Osteoblast (primary cell): Measurements from ENCODE around the gene CTDP1. TPM values are rescaled to one million over a fixed set of nuclear protein-coding genes. Genes with fewer than 3 reads are reported as not detected.

Experiments used
- DNase-seq: peaks from one replicate; pipeline ENCODE4 v3.0.0; 2011; ENCODE audit warnings: low spot score, mixed read lengths; ENCODE audit not compliant: insufficient read length; ENCODE audit errors: missing footprints
- H2AFZ ChIP-seq: 2 replicates; pipeline ENCODE4 v1.6.0; 2011; ENCODE audit warnings: mild to moderate bottlenecking, low read length
- H3K27ac ChIP-seq: 2 replicates; pipeline ENCODE4 v1.5.1; 2011; ENCODE audit warnings: mild to moderate bottlenecking, low read depth, low read length, moderate library complexity
- H3K27me3 ChIP-seq: 2 replicates; pipeline ENCODE4 v1.6.0; 2012; ENCODE audit warnings: mild to moderate bottlenecking, control low read depth, inconsistent platforms, low read length, moderate library complexity; ENCODE audit not compliant: insufficient read depth
- H3K36me3 ChIP-seq: 2 replicates; pipeline ENCODE4 v1.5.1; 2011; ENCODE audit warnings: mild to moderate bottlenecking, low read length, control low read depth, moderate library complexity; ENCODE audit not compliant: insufficient read depth
- H3K4me1 ChIP-seq: 2 replicates; pipeline ENCODE4 v1.5.1; 2011; ENCODE audit warnings: mild to moderate bottlenecking, low read length, control low read depth, moderate library complexity; ENCODE audit not compliant: insufficient read depth
- H3K4me2 ChIP-seq: 2 replicates; pipeline ENCODE4 v1.6.0; 2011; ENCODE audit warnings: mild to moderate bottlenecking, low read length; ENCODE audit not compliant: insufficient read depth
- H3K4me3 ChIP-seq: fragments of 200-600 bp; sonication (generic); 3 replicates; pipeline ENCODE4 v1.5.1; 2012; ENCODE audit warnings: mild to moderate bottlenecking, low read length, inconsistent platforms; ENCODE audit not compliant: insufficient read depth
- H3K79me2 ChIP-seq: 2 replicates; pipeline ENCODE4 v1.6.0; 2012; ENCODE audit warnings: mild to moderate bottlenecking, low read length, control low read depth, inconsistent platforms; ENCODE audit not compliant: insufficient read depth
- H3K9me3 ChIP-seq: 2 replicates; pipeline ENCODE4 v1.5.1; 2011; ENCODE audit warnings: low read depth, low read length, control low read depth
- H4K20me1 ChIP-seq: 2 replicates; pipeline ENCODE4 v1.6.0; 2012; ENCODE audit warnings: mild to moderate bottlenecking, low read length, control low read depth; ENCODE audit not compliant: insufficient read depth
- CTCF ChIP-seq: IDR thresholded peaks from 2 replicates; pipeline ENCODE4 v1.5.1; 2011; ENCODE audit warnings: mild to moderate bottlenecking, low read depth, low read length, moderate library complexity; ENCODE audit errors: extremely low read depth
- total RNA-seq: library from RNA; depleted of rRNA; stranded (reverse); fragments of >200 nt; gene quantifications from 2 replicates; pipeline ENCODE4 v1.2.3, GENCODE V29; 2012

Gene CTDP1
- total RNA-seq, 1 donor: 26.8 TPM

GRCh38 chr18:79736230-79736629 lies 56.6 kb downstream of the CTDP1 start:
- H4K20me1 ChIP-seq: peaks cover 3% of the 10 kb centered on the region
- no peaks in the 10 kb centered on the region for H3K79me2 ChIP-seq
- H3K27me3 ChIP-seq: no peaks in the 10 kb centered on the region
- H3K4me3 ChIP-seq: no peak overlapping the region
- peaks cover 11% of the 10 kb centered on the region for H3K9me3 ChIP-seq
- no peak for TF ChIP-seq CTCF
- H2AFZ ChIP-seq: no peak overlapping the region
- no peak for DNase-seq
- H3K4me1 ChIP-seq: no peaks in the 10 kb centered on the region
- no peak overlapping the region for H3K27ac ChIP-seq
- peaks cover 23% of the 10 kb centered on the region for H3K36me3 ChIP-seq
- no peak overlapping the region for H3K4me2 ChIP-seq

DNA sequence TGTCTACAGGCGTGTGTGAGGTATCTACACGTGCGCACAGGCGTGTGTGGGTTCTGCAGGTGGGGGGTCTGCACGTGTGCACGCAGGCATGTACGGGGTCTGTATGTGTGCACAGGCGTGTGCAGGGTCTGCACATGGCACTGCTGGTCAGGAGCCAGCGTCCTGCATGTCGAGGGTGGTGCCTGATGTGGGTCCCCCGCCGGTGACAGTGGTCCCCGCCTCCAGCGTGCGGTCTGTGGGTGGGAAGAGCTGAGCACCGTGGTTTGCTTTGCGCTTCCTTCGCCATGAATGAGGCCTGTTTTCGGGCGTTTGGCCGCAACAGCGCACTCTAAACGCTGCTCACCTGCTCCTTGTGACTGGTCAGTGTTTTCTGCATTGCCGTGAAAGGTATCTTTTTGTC lies 57.2 kb downstream of the CTDP1 start:
- Histone ChIP-seq H4K20me1 (peaks cover 5% of the 10 kb centered on the region), H3K27me3 (no peaks in the 10 kb centered on the region), H2AFZ (no peak overlapping the region), H3K79me2 (no peaks in the 10 kb centered on the region), H3K36me3 (peaks cover 17% of the 10 kb centered on the region), H3K4me3 (no peak overlapping the region), H3K4me1 (no peaks in the 10 kb centered on the region), H3K9me3 (peaks cover 11% of the 10 kb centered on the region), H3K27ac (no peak overlapping the region), H3K4me2 (no peak overlapping the region)
- TF ChIP-seq CTCF: no peak
- no peak for DNase-seq

GRCh38 chr18:79737426-79737825 lies 57.8 kb downstream of the CTDP1 start:
- Histone ChIP-seq H3K27me3 (no peaks in the 10 kb centered on the region), H3K9me3 (peaks cover 8% of the 10 kb centered on the region), H3K4me2 (no peak overlapping the region), H3K4me1 (no peaks in the 10 kb centered on the region), H3K36me3 (peaks cover 13% of the 10 kb centered on the region), H2AFZ (no peak overlapping the region), H3K4me3 (no peak overlapping the region), H4K20me1 (peaks cover 5% of the 10 kb centered on the region), H3K79me2 (no peaks in the 10 kb centered on the region), H3K27ac (no peak overlapping the region)
- no peak for TF ChIP-seq CTCF
- DNase-seq: peak; percentile 42

- peaks cover 9% of the 10 kb centered on the region for H3K36me3 ChIP-seq
- no peak overlapping the region for H2AFZ ChIP-seq
- H4K20me1 ChIP-seq: peaks cover 5% of the 10 kb centered on the region
- no peak for TF ChIP-seq CTCF
- no peaks in the 10 kb centered on the region for H3K4me1 ChIP-seq
- no peaks in the 10 kb centered on the region for H3K27me3 ChIP-seq
- no peaks in the 10 kb centered on the region for H3K79me2 ChIP-seq
- H3K27ac ChIP-seq: no peak overlapping the region
- H3K4me3 ChIP-seq: no peak overlapping the region
- peak; percentile 63 for DNase-seq
- H3K9me3 ChIP-seq: peaks cover 2% of the 10 kb centered on the region
- no peak overlapping the region for H3K4me2 ChIP-seq
Measured at GRCh38 chr18:79738041-79738461, 58.4 kb downstream of the CTDP1 start.
